Heart right ventricle (tissue), 16 donors: ENCODE measurements around the gene C11orf58. TPM values are rescaled to one million over a fixed set of nuclear protein-coding genes. Genes with fewer than 3 reads are reported as not detected.

Experiments used
- ATAC-seq, 8 donors: fragments of 200-7000 bp; cut with Tn5 transposase; one replicate each; pipeline ENCODE4 v1.9.1; 2020; ENCODE audit warnings: mild to moderate bottlenecking in 8 of 8, moderate library complexity in 8 of 8, moderate number of reproducible peaks in 1 of 8
- DNase-seq, 2 donors: peaks; one replicate each; pipeline ENCODE4 v3.0.0-alpha.2; 2020
- H3K27ac ChIP-seq, 10 donors: fragments of 200-600 bp; sonication (generic) in 2 of 10; one replicate each; pipeline versions ENCODE4 v1.5.0 to v1.8.0; 2020 to 2022; ENCODE audit warnings: mild to moderate bottlenecking in 3 of 10
- H3K27me3 ChIP-seq, 7 donors: fragments of 200-600 bp; one replicate each; pipeline ENCODE4 v1.8.0; 2021 to 2022; ENCODE audit warnings: mild to moderate bottlenecking in 2 of 7
- H3K36me3 ChIP-seq, 9 donors: fragments of 200-600 bp; sonication (generic) in 1 of 9; one replicate each; pipeline versions ENCODE4 v1.5.0 to v1.8.0; 2020 to 2022; ENCODE audit warnings: mild to moderate bottlenecking in 2 of 9
- H3K4me1 ChIP-seq, 9 donors: fragments of 200-600 bp; sonication (generic) in 1 of 9; one replicate each; pipeline versions ENCODE4 v1.5.0 to v1.8.0; 2020 to 2022; ENCODE audit warnings: mild to moderate bottlenecking in 4 of 9
- H3K4me3 ChIP-seq, 10 donors: fragments of 200-600 bp; sonication (generic) in 2 of 10; one replicate each; pipeline versions ENCODE4 v1.5.0 to v1.8.0; 2020 to 2022; ENCODE audit warnings: mild to moderate bottlenecking in 7 of 10, moderate library complexity in 2 of 10
- H3K9me3 ChIP-seq, 11 donors: fragments of 200-600 bp in 10 of 11; sonication (generic) in 2 of 11; one replicate each; pipeline versions ENCODE4 v1.5.0 to v1.8.0; 2013 to 2022; ENCODE audit warnings: mild to moderate bottlenecking in 2 of 11, control low read depth in 1 of 11, moderate library complexity in 1 of 11
- WGBS, 2 donors: extraction: QIAGEN DNeasy Blood & Tissue Kit; methylation state at CpG; one replicate each; pipeline ENCODE4 v1.1.7; 2013; ENCODE audit warnings: inconsistent platforms in 1 of 2; 5-methylcytosine and 5-hydroxymethylcytosine counted together
- intact Hi-C, 10 donors: fragments of 100-400 bp; cut with DNase I; formaldehyde crosslinking; loops; one replicate each; pipeline versions ENCODE4 v1.11.1 to v1.14.2; 2022
- polyA plus RNA-seq, 2 donors: library from polyadenylated mRNA; stranded (reverse); fragments of 200-250 nt; gene quantifications; one replicate each; pipeline ENCODE4 v1.2.3, GENCODE V29; 2013
- total RNA-seq, 10 donors: library from RNA; stranded (reverse); fragmentation: NEBNext Ultra II Directional in 3 of 10; extraction: Animal tissue kit (Norgen Biotek cat#: 25700) in 3 of 10; gene quantifications; one replicate each; pipeline versions ENCODE4 v1.2.1 to v1.2.4, GENCODE V29; 2021 to 2023
- TF ChIP-seq, protein P1 (sequence below), 9 donors: fragments of 200-600 bp; sonication (generic) in 2 of 9; IDR thresholded peaks; one replicate each; pipeline versions ENCODE4 v1.5.0 to v1.8.0; 2021 to 2022; ENCODE audit warnings: antibody characterized with exemption in 9 of 9, mild to moderate bottlenecking in 5 of 9, moderate library complexity in 1 of 9
- donor health status: Arrhythmogenic right ventricular cardiomyopathy.
- donor health status: ischemic (EF 13 %, LVEDD 7.1; RV severe dilation, severe dysfunction).
- donor health status: healthy with polysubstance abuse.
- donor health status: DM: no; HTN: yes; CAD: no.
- donor health status: DM: no; HTN: no; CAD: no.
- donor health status: ischemic (EF 25% LVEDD 6.9; RV normal size, moderate dysfunction).
- donor health status: ischemic (EF 25% LVEDD 5.7; RV mildly dilated, moderate dysfunction).
- donor health status: healthy.
- donor health status: DM: yes; HTN: yes; CAD: no.
- donor health status: Ischemic cardiomyopathy.
- donor health status: ischemic (EF 35%, LVEDD 5.7; RV mildly dilated, moderate dysfunction).
- donor health status: nonischemic (EF 11% LVEDD 7.7; RV severe dilation, severe dysfunction).
- donor health status: DM: yes; HTN: yes; CAD: no.
- donor health status: PGD.
- donor health status: ischemic (EF 29% LVEDD 5.4; RV normal size, mild dysfunction).
- donor health status: nonischemic (EF 23%, LVEDD 6.1; RV moderate dilation, normal function).

Gene C11orf58
- total and polyA plus RNA-seq, 12 donors, result 70.2 to 141 (median 107) TPM

DNA sequence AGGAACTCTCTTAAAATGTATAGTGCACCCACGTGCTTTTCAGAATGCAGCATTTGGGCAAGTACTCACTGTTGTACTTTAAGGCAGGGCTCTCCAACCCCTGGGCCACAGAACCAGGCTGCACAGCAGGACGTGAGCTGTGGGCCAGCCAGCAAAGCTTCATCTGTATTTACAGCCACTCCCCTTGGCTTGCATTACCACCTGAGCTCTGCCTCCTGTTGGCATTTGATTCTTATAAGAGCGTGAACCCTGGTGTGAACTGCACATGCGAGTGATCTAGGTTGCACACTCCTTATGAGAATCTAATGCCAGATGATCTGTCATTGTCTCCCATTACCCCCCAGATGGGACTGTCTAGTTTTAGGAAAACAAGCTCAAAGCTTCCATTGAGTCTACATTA lies 3.0 kb downstream of the C11orf58 start:
- intact Hi-C loops, result no loop called here
- no peak overlapping the region for H3K27ac ChIP-seq
- ATAC-seq (no peak), DNase-seq (no peak)
- peaks cover 0 to 44% (median 7%) of the 10 kb centered on the region in 9 donors for H3K36me3 ChIP-seq
- no peaks in the 10 kb centered on the region for H3K27me3 ChIP-seq
- TF ChIP-seq, protein P1, sequence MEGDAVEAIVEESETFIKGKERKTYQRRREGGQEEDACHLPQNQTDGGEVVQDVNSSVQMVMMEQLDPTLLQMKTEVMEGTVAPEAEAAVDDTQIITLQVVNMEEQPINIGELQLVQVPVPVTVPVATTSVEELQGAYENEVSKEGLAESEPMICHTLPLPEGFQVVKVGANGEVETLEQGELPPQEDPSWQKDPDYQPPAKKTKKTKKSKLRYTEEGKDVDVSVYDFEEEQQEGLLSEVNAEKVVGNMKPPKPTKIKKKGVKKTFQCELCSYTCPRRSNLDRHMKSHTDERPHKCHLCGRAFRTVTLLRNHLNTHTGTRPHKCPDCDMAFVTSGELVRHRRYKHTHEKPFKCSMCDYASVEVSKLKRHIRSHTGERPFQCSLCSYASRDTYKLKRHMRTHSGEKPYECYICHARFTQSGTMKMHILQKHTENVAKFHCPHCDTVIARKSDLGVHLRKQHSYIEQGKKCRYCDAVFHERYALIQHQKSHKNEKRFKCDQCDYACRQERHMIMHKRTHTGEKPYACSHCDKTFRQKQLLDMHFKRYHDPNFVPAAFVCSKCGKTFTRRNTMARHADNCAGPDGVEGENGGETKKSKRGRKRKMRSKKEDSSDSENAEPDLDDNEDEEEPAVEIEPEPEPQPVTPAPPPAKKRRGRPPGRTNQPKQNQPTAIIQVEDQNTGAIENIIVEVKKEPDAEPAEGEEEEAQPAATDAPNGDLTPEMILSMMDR (IDR thresholded peaks at IDR 0.05), result no peak
- H3K4me1 ChIP-seq, result peaks cover 0 to 77% (median 64%) of the 10 kb centered on the region in 9 donors
- H3K4me3 ChIP-seq, result no peak overlapping the region
- H3K9me3 ChIP-seq, result no peaks in the 10 kb centered on the region
- WGBS, 2 donors, result 69 to 79% methylated on average over 4 of the region's 4 CpGs

DNA sequence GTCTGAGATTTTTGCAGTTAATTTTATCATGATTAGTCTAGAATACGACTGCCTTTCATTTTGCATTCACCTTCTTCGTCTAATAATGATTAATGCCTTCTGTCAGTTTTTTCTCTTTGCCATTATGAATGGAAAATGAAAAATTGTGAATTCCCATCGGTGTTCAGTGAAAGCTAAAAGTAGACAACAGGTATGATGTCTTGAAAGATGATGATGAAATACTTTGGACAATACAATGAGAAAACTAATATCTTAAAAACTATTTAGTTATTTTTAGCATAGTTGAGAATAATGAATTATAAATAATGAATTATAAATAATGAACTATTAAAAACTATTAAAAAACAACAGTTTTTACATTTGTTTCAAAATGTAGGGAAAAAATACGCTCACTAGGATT lies 5.0 kb downstream of the C11orf58 start:
- 89 to 90% methylated on average over 4 of the region's 4 CpGs for WGBS, 2 donors
- ATAC-seq (no peak), DNase-seq (no peak)
- Histone ChIP-seq H3K4me3 (no peak overlapping the region), H3K9me3 (no peaks in the 10 kb centered on the region), H3K4me1 (peaks cover 0 to 86% (median 62%) of the 10 kb centered on the region in 9 donors), H3K27me3 (no peaks in the 10 kb centered on the region), H3K27ac (no peak overlapping the region), H3K36me3 (peaks cover 0 to 64% (median 17%) of the 10 kb centered on the region in 9 donors)
- intact Hi-C loops, result no loop called here
- TF ChIP-seq, protein P1 (IDR thresholded peaks at IDR 0.05), result no peak

DNA sequence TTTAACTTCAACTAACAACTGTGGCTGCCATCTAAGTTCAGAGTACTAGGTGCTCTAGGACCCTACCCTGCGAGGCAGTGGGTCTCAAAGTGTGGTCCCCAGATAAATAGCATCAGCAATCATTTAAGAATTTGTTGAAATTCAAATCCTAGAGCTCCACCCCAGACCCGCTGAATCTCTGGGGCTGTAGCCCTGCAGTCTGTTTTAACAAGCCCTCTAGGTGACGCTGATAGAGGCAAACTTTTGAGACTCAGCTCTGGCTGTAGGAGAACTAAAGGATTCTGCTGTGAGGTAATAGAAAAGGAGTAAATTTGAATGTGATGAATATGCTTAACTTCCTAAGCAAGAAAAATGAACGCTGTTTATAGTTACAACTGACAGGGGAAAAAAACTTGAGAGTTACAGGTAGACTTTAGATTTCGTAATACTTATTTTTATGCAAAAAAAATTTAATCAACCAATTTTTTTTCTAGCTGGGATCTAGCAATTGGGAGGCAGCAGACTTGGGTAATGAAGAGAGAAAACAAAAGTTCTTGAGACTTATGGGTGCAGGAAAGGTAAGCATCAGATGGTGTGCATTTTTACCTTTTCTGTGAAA lies 5.8 kb downstream of the C11orf58 start:
- Histone ChIP-seq H3K4me1 (peaks cover 0 to 86% (median 62%) of the 10 kb centered on the region in 9 donors), H3K36me3 (peaks cover 0 to 72% (median 25%) of the 10 kb centered on the region in 9 donors), H3K27ac (no peak overlapping the region), H3K27me3 (no peaks in the 10 kb centered on the region), H3K4me3 (no peak overlapping the region), H3K9me3 (no peaks in the 10 kb centered on the region)
- no peak for DNase-seq
- WGBS, 2 donors, result 86 to 90% methylated on average over 5 of the region's 5 CpGs
- ATAC-seq, result no peak
- TF ChIP-seq, protein P1 (IDR thresholded peaks at IDR 0.05), result no peak
- intact Hi-C loops, result no loop called here

DNA sequence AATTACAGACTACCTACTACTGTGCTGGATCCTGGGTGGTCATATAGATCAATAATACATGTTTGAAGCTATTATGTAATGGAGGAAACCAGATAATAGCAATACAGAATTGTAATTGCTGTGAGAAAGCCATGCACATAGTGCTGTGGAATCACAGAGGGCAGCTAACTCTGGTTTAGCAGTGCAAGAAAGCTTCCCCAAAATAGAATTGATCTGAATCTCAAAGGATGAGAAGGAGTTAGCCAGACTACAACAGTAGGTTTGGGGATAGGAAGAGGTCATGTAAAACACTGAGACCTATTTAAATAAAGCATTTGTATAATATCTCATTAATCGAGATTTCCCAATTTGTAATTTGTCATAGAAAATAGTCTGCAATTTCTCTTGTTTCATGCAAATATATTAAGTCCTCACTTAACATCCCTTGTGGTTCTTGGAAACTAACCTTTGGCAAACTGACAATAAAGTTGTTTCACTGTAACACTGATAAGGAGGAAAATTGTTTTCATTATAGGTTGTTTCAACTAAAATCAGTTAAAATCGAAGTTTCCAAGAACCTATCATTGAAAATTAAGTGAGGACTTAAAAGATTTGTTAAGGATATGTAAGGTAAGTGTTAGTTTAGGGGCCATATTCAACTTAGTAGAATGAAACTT lies 7.6 kb downstream of the C11orf58 start:
- H3K4me1 ChIP-seq, result peaks cover 0 to 69% (median 50%) of the 10 kb centered on the region in 9 donors
- DNase-seq (no peak), ATAC-seq (no peak)
- 85 to 90% methylated on average over 2 of the region's 2 CpGs for WGBS, 2 donors
- no peaks in the 10 kb centered on the region for H3K27me3 ChIP-seq
- H3K27ac ChIP-seq, result no peak overlapping the region
- TF ChIP-seq, protein P1 (IDR thresholded peaks at IDR 0.05), result no peak
- H3K4me3 ChIP-seq, result no peak overlapping the region
- peaks cover 0 to 90% (median 39%) of the 10 kb centered on the region in 9 donors for H3K36me3 ChIP-seq
- H3K9me3 ChIP-seq, result no peaks in the 10 kb centered on the region
- intact Hi-C loops, result no loop called here
